Ishikawa (cell line): ENCODE data around the gene ZMIZ1.

Source experiments
- CEBPB ChIP-seq: IDR thresholded peaks from 2 replicates; pipeline ENCODE4 v1.6.1; 2012
- CREB1 ChIP-seq: IDR thresholded peaks from 2 replicates; pipeline ENCODE4 v1.6.1; 2012; ENCODE audit warnings: low read depth
- EP300 ChIP-seq: IDR thresholded peaks from 2 replicates; pipeline ENCODE4 v1.6.1; 2012; ENCODE audit warnings: borderline replicate concordance
- FOXM1 ChIP-seq: IDR thresholded peaks from 2 replicates; pipeline ENCODE4 v1.6.1; 2012; ENCODE audit warnings: low read depth, borderline replicate concordance
- RAD21 ChIP-seq: IDR thresholded peaks from 2 replicates; pipeline ENCODE4 v1.6.1; 2012; ENCODE audit warnings: low read depth
- REST ChIP-seq: IDR thresholded peaks from 2 replicates; pipeline ENCODE4 v1.6.1; 2012; ENCODE audit warnings: low read depth, mild to moderate bottlenecking
- TAF1 ChIP-seq: IDR thresholded peaks from 2 replicates; pipeline ENCODE4 v1.6.1; 2012; ENCODE audit warnings: low read depth, mild to moderate bottlenecking
- TEAD4 ChIP-seq: IDR thresholded peaks from 2 replicates; pipeline ENCODE4 v1.6.1; 2012
- YY1 ChIP-seq: IDR thresholded peaks from 2 replicates; pipeline ENCODE4 v1.6.1; 2012; ENCODE audit warnings: low read depth
- TF ChIP-seq, protein P1 (sequence below): IDR thresholded peaks from 2 replicates; pipeline ENCODE4 v1.6.1; 2012

- TF ChIP-seq TEAD4 (no peak), CEBPB (no peak), REST (no peak), RAD21 (no peak), EP300 (no peak), FOXM1 (no peak), TAF1 (no peak), YY1 (no peak), CREB1 (no peak)
- TF ChIP-seq, protein P1, sequence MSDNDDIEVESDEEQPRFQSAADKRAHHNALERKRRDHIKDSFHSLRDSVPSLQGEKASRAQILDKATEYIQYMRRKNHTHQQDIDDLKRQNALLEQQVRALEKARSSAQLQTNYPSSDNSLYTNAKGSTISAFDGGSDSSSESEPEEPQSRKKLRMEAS: no peak
Observed at GRCh38 chr10:79176949-79177602, 108.3 kb downstream of the ZMIZ1 start.
